Cardiac muscle cell (in vitro differentiated cells and primary cell): ENCODE data around the gene RUNDC3A. TPM values are rescaled to one million over a fixed set of nuclear protein-coding genes. Genes with fewer than 3 reads are reported as not detected.

ENCODE experiments used
- DNase-seq, 2 donors: peaks; one replicate each; pipeline versions ENCODE4 v3.0.0 to v3.0.0-alpha.2; 2010 to 2017; ENCODE audit warnings: low read depth in 1 of 2, low spot score in 1 of 2
- H3K27ac ChIP-seq: fragments of 200-600 bp; sonication (generic); 2 replicates; pipeline ENCODE4 v1.5.1; 2016
- H3K27me3 ChIP-seq: fragments of 200-600 bp; sonication (generic); 2 replicates; pipeline ENCODE4 v1.6.0; 2016; ENCODE audit warnings: control low read depth
- H3K36me3 ChIP-seq: fragments of 200-600 bp; sonication (generic); 2 replicates; pipeline ENCODE4 v1.5.1; 2016; ENCODE audit warnings: control low read depth
- H3K4me1 ChIP-seq: fragments of 200-600 bp; sonication (generic); 2 replicates; pipeline ENCODE4 v1.8.1; 2017; ENCODE audit warnings: low read depth, mild to moderate bottlenecking, mixed run types
- H3K4me3 ChIP-seq: fragments of 200-600 bp; sonication (generic); 2 replicates; pipeline ENCODE4 v1.5.1; 2016; ENCODE audit warnings: mild to moderate bottlenecking
- H3K9me3 ChIP-seq: fragments of 200-600 bp; sonication (generic); 2 replicates; pipeline ENCODE4 v1.5.1; 2017; ENCODE audit warnings: low read depth, mild to moderate bottlenecking, control low read depth
- polyA plus RNA-seq: library from polyadenylated mRNA; unstranded; fragments of >200 nt; fragmentation: Nextera tagmentation; extraction: Ambion mirVana; gene quantifications from 2 replicates; pipeline ENCODE4 v1.2.1, GENCODE V29; 2016
- total RNA-seq: library from RNA; depleted of rRNA; stranded (reverse); fragments of >200 nt; gene quantifications from 2 replicates; pipeline ENCODE4 v1.2.3, GENCODE V29; 2016
- TF ChIP-seq, protein P1 (sequence below): IDR thresholded peaks from 2 replicates; pipeline ENCODE4 v1.5.1; 2012; ENCODE audit warnings: low read depth, mild to moderate bottlenecking, low read length

Gene RUNDC3A
- total RNA-seq (2.3 and 5.8 TPM in 2 replicates), polyA plus RNA-seq (0.99 and 1.9 TPM in 2 replicates)

DNA sequence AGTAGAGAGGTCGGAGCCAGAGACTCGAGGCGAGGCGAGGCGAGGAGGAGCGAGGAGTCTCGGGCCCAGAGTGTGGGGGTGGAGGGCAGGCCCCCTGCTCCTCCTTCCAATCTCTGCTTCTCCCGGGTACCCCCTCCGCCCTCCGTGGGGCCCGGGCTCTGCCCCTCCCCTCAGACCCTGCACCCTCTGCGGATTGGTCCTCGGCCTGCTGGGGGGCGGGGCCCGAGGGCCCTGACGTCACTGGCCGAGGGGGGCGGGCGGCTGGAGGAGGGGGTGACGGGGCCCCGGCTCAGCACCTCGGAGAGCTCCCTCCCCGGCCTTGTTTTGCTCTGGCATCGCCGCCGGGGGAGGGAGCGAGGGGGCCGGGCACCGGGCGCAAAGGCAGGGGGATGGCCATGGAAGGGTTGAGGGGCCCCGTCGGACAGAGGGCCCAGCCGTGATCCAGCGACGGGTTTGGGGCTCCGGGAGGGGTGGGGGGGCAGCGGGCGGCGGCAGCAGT lies at the start of gene RUNDC3A:
Gene RUNDC3A (plus strand): TSS at position 282 of the 499 bp plus-strand sequence. CDS start 232 bp downstream, outside the sequence.
- TF ChIP-seq, protein P1, sequence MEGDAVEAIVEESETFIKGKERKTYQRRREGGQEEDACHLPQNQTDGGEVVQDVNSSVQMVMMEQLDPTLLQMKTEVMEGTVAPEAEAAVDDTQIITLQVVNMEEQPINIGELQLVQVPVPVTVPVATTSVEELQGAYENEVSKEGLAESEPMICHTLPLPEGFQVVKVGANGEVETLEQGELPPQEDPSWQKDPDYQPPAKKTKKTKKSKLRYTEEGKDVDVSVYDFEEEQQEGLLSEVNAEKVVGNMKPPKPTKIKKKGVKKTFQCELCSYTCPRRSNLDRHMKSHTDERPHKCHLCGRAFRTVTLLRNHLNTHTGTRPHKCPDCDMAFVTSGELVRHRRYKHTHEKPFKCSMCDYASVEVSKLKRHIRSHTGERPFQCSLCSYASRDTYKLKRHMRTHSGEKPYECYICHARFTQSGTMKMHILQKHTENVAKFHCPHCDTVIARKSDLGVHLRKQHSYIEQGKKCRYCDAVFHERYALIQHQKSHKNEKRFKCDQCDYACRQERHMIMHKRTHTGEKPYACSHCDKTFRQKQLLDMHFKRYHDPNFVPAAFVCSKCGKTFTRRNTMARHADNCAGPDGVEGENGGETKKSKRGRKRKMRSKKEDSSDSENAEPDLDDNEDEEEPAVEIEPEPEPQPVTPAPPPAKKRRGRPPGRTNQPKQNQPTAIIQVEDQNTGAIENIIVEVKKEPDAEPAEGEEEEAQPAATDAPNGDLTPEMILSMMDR = no peak
- peak; percentile 88 to 94 for DNase-seq
- peak within 1 kb of the TSS; percentile 33 for H3K4me3 ChIP-seq
- H3K36me3 ChIP-seq = no peaks in the 10 kb centered on the region
- peaks cover 7% of the 10 kb centered on the region for H3K4me1 ChIP-seq
- peaks cover 15% of the 10 kb centered on the region for H3K27me3 ChIP-seq
- H3K27ac ChIP-seq = no peak within 1 kb of the TSS
- H3K9me3 ChIP-seq = no peaks in the 10 kb centered on the region

DNA sequence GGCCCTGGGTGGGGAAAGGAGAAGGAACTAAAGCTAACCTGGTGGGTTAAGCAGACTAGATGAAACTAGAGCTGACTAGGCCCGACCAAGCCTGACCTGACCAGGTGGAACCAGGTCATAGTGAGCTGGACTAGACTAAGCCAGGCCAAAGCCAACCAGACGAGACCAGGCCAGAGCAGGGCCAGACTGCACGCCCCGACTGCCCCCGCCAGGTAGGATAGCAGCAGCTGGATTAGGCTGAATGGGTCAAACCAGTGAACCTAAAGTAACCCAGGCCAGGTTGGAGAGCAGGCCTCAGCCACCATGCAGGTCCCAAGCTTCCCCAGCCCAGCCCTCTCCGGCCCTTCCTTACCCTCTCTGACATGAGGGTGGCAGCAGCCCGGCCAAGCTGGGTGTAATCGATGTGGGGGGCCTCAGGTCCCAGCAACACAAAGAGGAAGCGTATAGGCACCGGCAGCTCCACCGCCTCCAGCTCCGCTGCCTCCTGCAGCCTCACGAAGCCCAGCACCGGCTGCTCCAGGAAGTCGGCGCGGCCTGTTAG lies 49.5 kb upstream of the RUNDC3A start:
- DNase-seq = no peak
- no peak overlapping the region for H3K4me3 ChIP-seq
- TF ChIP-seq, protein P1 = no peak
- H3K27ac ChIP-seq = no peak overlapping the region
- H3K36me3 ChIP-seq = no peaks in the 10 kb centered on the region
- no peaks in the 10 kb centered on the region for H3K9me3 ChIP-seq
- no peaks in the 10 kb centered on the region for H3K4me1 ChIP-seq
- H3K27me3 ChIP-seq = no peaks in the 10 kb centered on the region

DNA sequence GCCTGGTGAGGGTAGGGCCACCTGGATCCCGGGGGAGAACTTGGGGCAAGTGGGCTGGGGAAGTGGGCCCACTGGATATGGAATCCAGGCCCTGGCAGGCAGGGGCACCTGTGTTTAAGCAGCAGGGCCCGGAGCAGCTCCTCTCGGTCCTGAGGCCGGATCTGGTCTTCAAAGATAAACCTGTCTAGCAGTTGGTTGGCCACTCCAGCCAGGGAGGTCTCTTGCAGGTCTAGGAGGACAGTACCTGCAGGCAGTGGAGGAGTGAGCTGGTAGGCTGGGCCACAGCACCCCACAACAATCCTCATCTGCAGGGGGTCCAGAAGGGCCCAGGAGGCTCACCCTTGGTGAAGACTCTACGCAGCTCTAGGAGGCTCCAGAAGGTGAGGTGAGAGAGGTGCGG lies 48.1 kb upstream of the RUNDC3A start:
- no peaks in the 10 kb centered on the region for H3K9me3 ChIP-seq
- no peak overlapping the region for H3K4me3 ChIP-seq
- no peaks in the 10 kb centered on the region for H3K4me1 ChIP-seq
- no peak overlapping the region for H3K27ac ChIP-seq
- TF ChIP-seq, protein P1 = no peak
- H3K27me3 ChIP-seq = no peaks in the 10 kb centered on the region
- no peaks in the 10 kb centered on the region for H3K36me3 ChIP-seq
- no peak for DNase-seq

DNA sequence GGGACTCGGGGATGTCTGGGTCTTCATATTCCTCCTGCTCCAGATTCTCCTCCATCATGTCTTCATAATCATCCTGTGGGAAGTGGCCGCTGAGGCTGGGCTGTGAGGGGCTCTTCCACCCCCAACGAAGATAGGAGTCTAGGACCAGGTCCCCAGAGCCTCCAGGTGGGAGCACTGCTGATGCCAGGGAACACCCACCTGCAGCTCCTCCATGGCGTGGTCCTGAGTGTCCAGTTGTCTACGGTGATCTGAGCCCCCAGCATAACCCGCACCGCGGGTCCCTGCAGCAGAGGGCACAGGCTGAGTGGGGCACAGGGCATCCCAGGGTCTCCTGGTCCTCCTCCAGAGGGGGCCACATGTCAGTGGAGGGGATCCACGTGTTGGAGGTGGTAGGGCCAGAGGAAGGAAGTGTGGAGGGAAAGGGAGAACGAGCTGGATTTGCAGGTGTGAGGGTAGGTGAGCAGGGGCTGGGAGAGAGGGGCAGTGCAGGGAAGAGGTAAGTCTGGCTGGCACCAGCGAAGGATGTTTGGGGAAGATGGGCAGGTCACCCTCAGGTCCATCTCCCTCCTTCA lies 45.7 kb upstream of the RUNDC3A start:
- no peak overlapping the region for H3K4me3 ChIP-seq
- no peak for DNase-seq
- no peak overlapping the region for H3K27ac ChIP-seq
- TF ChIP-seq, protein P1 = no peak
- H3K9me3 ChIP-seq = no peaks in the 10 kb centered on the region
- H3K27me3 ChIP-seq = no peaks in the 10 kb centered on the region
- H3K36me3 ChIP-seq = no peaks in the 10 kb centered on the region
- no peaks in the 10 kb centered on the region for H3K4me1 ChIP-seq

DNA sequence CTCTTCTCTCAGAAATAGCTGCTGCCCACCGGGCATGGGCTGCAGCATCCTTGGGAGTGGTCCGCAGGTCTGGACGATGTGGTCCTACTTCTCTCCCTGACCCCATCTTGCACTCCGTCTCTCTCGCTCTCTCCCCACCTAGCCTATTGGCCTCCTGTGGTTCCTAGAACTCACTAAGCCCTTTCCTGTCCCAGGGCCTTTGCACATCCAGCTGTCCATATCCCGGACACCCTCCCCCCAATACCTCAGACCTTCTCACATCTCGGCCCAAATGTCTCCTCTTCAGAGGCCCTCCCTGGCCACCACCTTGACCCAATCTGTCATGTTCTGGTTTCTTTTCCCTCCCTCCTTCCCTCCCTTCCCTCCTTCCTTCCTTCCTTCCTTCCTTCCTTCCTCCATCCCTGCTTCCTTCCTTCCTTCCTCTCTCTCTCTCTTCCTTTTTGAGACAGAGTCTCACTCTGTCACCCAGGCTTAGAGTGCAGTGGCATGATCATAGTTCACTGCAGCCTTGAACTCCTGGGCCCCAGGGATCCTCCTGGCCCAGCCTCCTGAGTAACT lies 45.0 kb upstream of the RUNDC3A start:
- TF ChIP-seq, protein P1 = no peak
- Histone ChIP-seq H3K36me3 (no peaks in the 10 kb centered on the region), H3K27me3 (no peaks in the 10 kb centered on the region), H3K4me3 (no peak overlapping the region), H3K27ac (no peak overlapping the region), H3K4me1 (no peaks in the 10 kb centered on the region), H3K9me3 (no peaks in the 10 kb centered on the region)
- DNase-seq = no peak
